HCT116 (cell line): Measurements from ENCODE around the gene COMMD1.
"Not testable (repeated sequence)": the region's sequence is repeated elsewhere in the genome, so short reads cannot be mapped to it uniquely, and the experiment has no call there.

Source experiments
- EZH2phosphoT487 ChIP-seq: fragments of 200-600 bp; IDR thresholded peaks from 2 replicates; pipeline ENCODE4 v1.6.1; 2018; ENCODE audit warnings: antibody characterized with exemption, borderline replicate concordance
- POLR2A ChIP-seq: IDR thresholded peaks from 2 replicates; pipeline ENCODE4 v1.7.0; 2011; ENCODE audit warnings: borderline replicate concordance; ENCODE audit not compliant: insufficient read depth, insufficient read length; ENCODE audit errors: extremely low read depth
- RAD21 ChIP-seq: IDR thresholded peaks from 2 replicates; pipeline ENCODE4 v1.6.1; 2012; ENCODE audit warnings: low read depth, mild to moderate bottlenecking
- ZNF274 ChIP-seq: fragments of 200-500 bp; sonication (Bioruptor generic); IDR thresholded peaks from 2 replicates; pipeline ENCODE4 v1.6.1; 2014; ENCODE audit warnings: mild to moderate bottlenecking, low read depth, low read length, inconsistent platforms
- TF ChIP-seq, protein P1 (sequence below), 3 experiments: fragments of 200-600 bp in 1 of 3; sonication (generic) in 1 of 3; IDR thresholded peaks in 2 of 3; conservative IDR thresholded peaks in 1 of 3; 2 replicates each; pipeline ENCODE4 v1.5.1; 2012 to 2017; ENCODE audit warnings: low read depth in 2 of 3, low read length in 2 of 3, antibody characterized with exemption in 1 of 3, borderline replicate concordance in 1 of 3, control low read depth in 1 of 3, mild to moderate bottlenecking in 1 of 3, mixed read lengths in 1 of 3, mixed run types in 1 of 3, moderate library complexity in 1 of 3; ENCODE audit not compliant: insufficient read depth in 1 of 3

DNA sequence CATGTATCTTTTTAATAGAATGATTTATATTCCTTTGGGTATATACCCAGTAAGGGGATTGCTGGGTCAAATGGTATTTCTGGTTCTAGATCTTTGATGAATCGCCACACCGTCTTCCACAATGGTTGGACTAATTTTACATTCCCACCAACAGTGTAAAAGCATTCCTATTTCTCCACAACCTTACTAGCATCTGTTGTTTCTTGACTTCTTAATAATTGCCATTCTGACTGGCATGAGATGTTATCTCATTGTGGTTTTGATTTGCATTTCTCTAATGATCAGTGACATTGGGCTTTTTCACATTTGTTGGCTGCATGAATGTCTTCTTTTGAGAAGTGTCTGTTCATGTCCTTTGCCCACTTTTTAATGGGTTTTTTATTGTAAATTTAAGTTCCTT, 220.8 kb downstream of the COMMD1 start:
- TF ChIP-seq EZH2phosphoT487, POLR2A, RAD21, ZNF274: not testable (repeated sequence)
- TF ChIP-seq, protein P1, sequence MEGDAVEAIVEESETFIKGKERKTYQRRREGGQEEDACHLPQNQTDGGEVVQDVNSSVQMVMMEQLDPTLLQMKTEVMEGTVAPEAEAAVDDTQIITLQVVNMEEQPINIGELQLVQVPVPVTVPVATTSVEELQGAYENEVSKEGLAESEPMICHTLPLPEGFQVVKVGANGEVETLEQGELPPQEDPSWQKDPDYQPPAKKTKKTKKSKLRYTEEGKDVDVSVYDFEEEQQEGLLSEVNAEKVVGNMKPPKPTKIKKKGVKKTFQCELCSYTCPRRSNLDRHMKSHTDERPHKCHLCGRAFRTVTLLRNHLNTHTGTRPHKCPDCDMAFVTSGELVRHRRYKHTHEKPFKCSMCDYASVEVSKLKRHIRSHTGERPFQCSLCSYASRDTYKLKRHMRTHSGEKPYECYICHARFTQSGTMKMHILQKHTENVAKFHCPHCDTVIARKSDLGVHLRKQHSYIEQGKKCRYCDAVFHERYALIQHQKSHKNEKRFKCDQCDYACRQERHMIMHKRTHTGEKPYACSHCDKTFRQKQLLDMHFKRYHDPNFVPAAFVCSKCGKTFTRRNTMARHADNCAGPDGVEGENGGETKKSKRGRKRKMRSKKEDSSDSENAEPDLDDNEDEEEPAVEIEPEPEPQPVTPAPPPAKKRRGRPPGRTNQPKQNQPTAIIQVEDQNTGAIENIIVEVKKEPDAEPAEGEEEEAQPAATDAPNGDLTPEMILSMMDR (IDR thresholded peaks at IDR 0.05 in 2 of 3, conservative IDR thresholded peaks at IDR 0.05 in 1 of 3; ENCODE audit: borderline replicate concordance in 1 of 3, insufficient read depth in 1 of 3, low read depth in 2 of 3, low read length in 2 of 3) = not testable (repeated sequence)
